ENCODE measurements around the gene TMIGD2. TPM values are rescaled to one million over a fixed set of nuclear protein-coding genes. Genes with fewer than 3 reads are reported as not detected.

TMIGD2 gene
- polyA plus RNA-seq, 3 donors, result 0.26 TPM; not detected in 2

DNA sequence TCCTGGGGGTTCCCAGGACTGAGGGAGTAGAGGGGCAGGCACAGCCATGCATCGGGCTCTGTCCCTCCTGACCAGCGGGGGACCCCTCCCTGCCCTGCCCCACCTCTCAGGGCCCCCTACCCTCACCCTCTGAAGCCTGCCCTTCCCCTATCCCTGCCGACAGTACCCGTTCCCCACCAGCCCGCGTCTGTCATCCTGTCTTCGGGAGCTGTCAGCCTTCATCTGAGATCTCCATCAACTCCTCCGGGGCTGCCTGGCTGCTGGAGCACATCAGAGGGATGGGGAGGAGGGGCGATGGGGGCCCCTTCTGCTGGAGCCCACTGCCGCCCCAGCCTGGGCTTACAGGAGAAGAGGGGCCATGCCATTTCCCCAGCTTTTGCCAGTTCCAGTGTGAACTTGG is 29.3 kb downstream of the TMIGD2 start:
- peaks cover 7 to 12% (median 9%) of the 10 kb centered on the region in 3 donors for H3K27me3 Mint-ChIP-seq (ENCODE audit: low read depth in 3 of 3)
- DNase-seq, result no peak
- H3K79me2 ChIP-seq (ENCODE audit: insufficient read depth, low read length), result no peaks in the 10 kb centered on the region
- no peak overlapping the region for H3K4me2 ChIP-seq (replicated peaks; ENCODE audit: extremely low read depth, low read length, poor library complexity, severe bottlenecking)
- H3K9me3 Mint-ChIP-seq, result peaks cover 0 to 8% (median 2%) of the 10 kb centered on the region in 7 donors
- H3K4me1 Mint-ChIP-seq, result no peaks in the 10 kb centered on the region
- peaks cover 25 to 34% of the 10 kb centered on the region in 2 donors for H3K36me3 ChIP-seq (replicated peaks in 1 of 2; ENCODE audit: control insufficient read depth in 1 of 2, insufficient read depth in 2 of 2, low read length in 2 of 2)
- no peak overlapping the region for H2AFZ ChIP-seq (ENCODE audit: insufficient read depth, low read depth, low read length, poor library complexity, severe bottlenecking)
- no peaks in the 10 kb centered on the region for H4K20me1 ChIP-seq (ENCODE audit: insufficient read depth, low read length)
- H3K4me1 ChIP-seq (ENCODE audit: control insufficient read depth in 1 of 2, insufficient read depth in 2 of 2, low read length in 2 of 2), result no peaks in the 10 kb centered on the region
- TF ChIP-seq, protein P1, sequence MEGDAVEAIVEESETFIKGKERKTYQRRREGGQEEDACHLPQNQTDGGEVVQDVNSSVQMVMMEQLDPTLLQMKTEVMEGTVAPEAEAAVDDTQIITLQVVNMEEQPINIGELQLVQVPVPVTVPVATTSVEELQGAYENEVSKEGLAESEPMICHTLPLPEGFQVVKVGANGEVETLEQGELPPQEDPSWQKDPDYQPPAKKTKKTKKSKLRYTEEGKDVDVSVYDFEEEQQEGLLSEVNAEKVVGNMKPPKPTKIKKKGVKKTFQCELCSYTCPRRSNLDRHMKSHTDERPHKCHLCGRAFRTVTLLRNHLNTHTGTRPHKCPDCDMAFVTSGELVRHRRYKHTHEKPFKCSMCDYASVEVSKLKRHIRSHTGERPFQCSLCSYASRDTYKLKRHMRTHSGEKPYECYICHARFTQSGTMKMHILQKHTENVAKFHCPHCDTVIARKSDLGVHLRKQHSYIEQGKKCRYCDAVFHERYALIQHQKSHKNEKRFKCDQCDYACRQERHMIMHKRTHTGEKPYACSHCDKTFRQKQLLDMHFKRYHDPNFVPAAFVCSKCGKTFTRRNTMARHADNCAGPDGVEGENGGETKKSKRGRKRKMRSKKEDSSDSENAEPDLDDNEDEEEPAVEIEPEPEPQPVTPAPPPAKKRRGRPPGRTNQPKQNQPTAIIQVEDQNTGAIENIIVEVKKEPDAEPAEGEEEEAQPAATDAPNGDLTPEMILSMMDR (IDR thresholded peaks at IDR 0.05), result no peak
- H3K4me3 Mint-ChIP-seq, result no peak overlapping the region
- no peak overlapping the region for H3K27ac Mint-ChIP-seq
- intact Hi-C loops (cut with micrococcal nuclease), result no loop called here
- H3K4me3 ChIP-seq (replicated peaks in 1 of 3; ENCODE audit: low read depth in 2 of 3, low read length in 3 of 3), result no peak overlapping the region
- H3K36me3 Mint-ChIP-seq, result peaks cover 21 to 39% of the 10 kb centered on the region in 2 donors
- H3K27me3 ChIP-seq (ENCODE audit: control insufficient read depth in 2 of 2, insufficient read depth in 2 of 2, low read length in 2 of 2), result peaks cover under 1 to 7% of the 10 kb centered on the region in 2 donors
- WGBS (ENCODE audit: insufficient coverage), result 100% methylated on average over 2 of the region's 10 CpGs
- no peaks in the 10 kb centered on the region for H3K9me3 ChIP-seq (replicated peaks in 1 of 2; ENCODE audit: control insufficient read depth in 1 of 2, insufficient read depth in 1 of 2, low read length in 2 of 2)
- no peak overlapping the region for H3K9ac ChIP-seq (ENCODE audit: insufficient read depth, low read length, poor library complexity, severe bottlenecking)
- no peak overlapping the region for H3K27ac ChIP-seq (ENCODE audit: low read depth in 1 of 2, low read length in 2 of 2)

DNA sequence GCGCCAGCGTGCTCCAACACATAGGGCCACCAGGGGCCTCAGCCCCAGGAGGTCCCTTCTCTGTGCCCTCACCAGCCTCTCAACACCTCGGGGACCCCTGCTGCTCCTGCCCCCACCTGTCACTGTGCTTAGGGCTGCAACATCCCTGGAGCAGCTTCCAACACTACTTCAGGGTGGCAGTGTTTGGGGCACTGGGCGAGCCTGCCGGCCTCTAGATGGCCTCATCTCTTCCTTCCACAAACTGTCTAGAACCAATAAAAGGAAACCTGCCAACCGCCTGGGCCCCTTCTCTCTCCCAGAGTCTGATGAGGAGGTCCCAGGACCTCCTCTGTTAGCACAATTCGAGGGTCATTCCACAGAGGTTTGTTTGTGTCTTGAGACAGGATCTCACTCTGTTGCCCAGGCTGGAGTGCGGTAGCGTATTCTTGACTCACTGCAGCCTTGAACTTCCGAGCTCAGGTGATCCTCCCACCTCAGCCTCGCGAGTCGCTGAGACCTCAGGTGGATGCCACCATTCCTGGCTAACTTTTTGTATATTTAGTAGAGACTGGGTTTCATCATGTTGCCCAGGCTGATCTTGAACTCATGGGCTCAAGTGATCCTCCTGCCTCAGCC is 33.3 kb downstream of the TMIGD2 start:
- Histone ChIP-seq H3K27ac (ENCODE audit: low read depth in 1 of 2, low read length in 2 of 2) (no peak overlapping the region), H3K36me3 (replicated peaks in 1 of 2; ENCODE audit: control insufficient read depth in 1 of 2, insufficient read depth in 2 of 2, low read length in 2 of 2) (peaks cover 34 to 63% of the 10 kb centered on the region in 2 donors), H3K79me2 (ENCODE audit: insufficient read depth, low read length) (no peaks in the 10 kb centered on the region), H3K9ac (ENCODE audit: insufficient read depth, low read length, poor library complexity, severe bottlenecking) (no peak overlapping the region), H3K4me2 (replicated peaks; ENCODE audit: extremely low read depth, low read length, poor library complexity, severe bottlenecking) (no peak overlapping the region), H3K4me1 (ENCODE audit: control insufficient read depth in 1 of 2, insufficient read depth in 2 of 2, low read length in 2 of 2) (peaks cover 9 to 10% of the 10 kb centered on the region in 2 donors), H3K9me3 (replicated peaks in 1 of 2; ENCODE audit: control insufficient read depth in 1 of 2, insufficient read depth in 1 of 2, low read length in 2 of 2) (no peaks in the 10 kb centered on the region), H3K4me3 (replicated peaks in 1 of 3; ENCODE audit: low read depth in 2 of 3, low read length in 3 of 3) (no peak overlapping the region), H3K27me3 (ENCODE audit: control insufficient read depth in 2 of 2, insufficient read depth in 2 of 2, low read length in 2 of 2) (no peaks in the 10 kb centered on the region), H2AFZ (ENCODE audit: insufficient read depth, low read depth, low read length, poor library complexity, severe bottlenecking) (no peak overlapping the region), H4K20me1 (ENCODE audit: insufficient read depth, low read length) (peaks cover 9% of the 10 kb centered on the region)
- H3K36me3 Mint-ChIP-seq, result peaks cover 44 to 75% of the 10 kb centered on the region in 2 donors
- peaks cover 0 to 4% (median 2%) of the 10 kb centered on the region in 7 donors for H3K9me3 Mint-ChIP-seq
- H3K4me3 Mint-ChIP-seq, result no peak overlapping the region
- intact Hi-C loops (cut with micrococcal nuclease), result loop anchor here in 1 of 2 donors (5.0 to 10.0 kb wide), 2 partner anchors 83 to 256 kb away; no protein-coding TSS in a partner anchor
- 88% methylated on average over 13 of the region's 13 CpGs for WGBS (ENCODE audit: insufficient coverage)
- no peak overlapping the region for H3K27ac Mint-ChIP-seq
- TF ChIP-seq, protein P1 (IDR thresholded peaks at IDR 0.05), result no peak
- DNase-seq, result no peak
- peaks cover 10% of the 10 kb centered on the region for H3K4me1 Mint-ChIP-seq
- peaks cover 0 to 3% (median 2%) of the 10 kb centered on the region in 3 donors for H3K27me3 Mint-ChIP-seq (ENCODE audit: low read depth in 3 of 3)

Measured in CD14-positive monocyte (primary cell).